ENCODE measurements around the gene RBM6.
"Not testable (repeated sequence)": the region's sequence is repeated elsewhere in the genome, so short reads cannot be mapped to it uniquely, and the experiment has no call there.

RBM6 gene

GRCh38 chr3:49914906-49915305 is 25.0 kb upstream of the RBM6 start:
- no peak for DNase-seq

- no peak for DNase-seq
These were observed 23.3 kb upstream of the RBM6 start for GRCh38 chr3:49916686-49917085.

- not testable (repeated sequence) for DNase-seq
These were observed 22.0 kb upstream of the RBM6 start for GRCh38 chr3:49917806-49918590.

GRCh38 chr3:49924683-49925082 is 15.3 kb upstream of the RBM6 start:
- DNase-seq: no peak

GRCh38 chr3:49925485-49925884 is 14.5 kb upstream of the RBM6 start:
- DNase-seq: no peak

- no peak for DNase-seq
These were observed 13.7 kb upstream of the RBM6 start for GRCh38 chr3:49926117-49926728.

GRCh38 chr3:49927798-49928197 is 12.2 kb upstream of the RBM6 start:
- DNase-seq: no peak

- no peak for DNase-seq
These were observed 11.4 kb upstream of the RBM6 start for GRCh38 chr3:49928481-49929017.

GRCh38 chr3:49929291-49930167 is 10.4 kb upstream of the RBM6 start, which contains the start of gene MON1A:
Gene MON1A, minus strand, starts transcription at chr3:49929811. Its CDS starts 16,465 bp downstream, at chr3:49913346.
- peak; percentile 83 for DNase-seq

GRCh38 chr3:49930168-49930690 is 9.7 kb upstream of the RBM6 start:
- DNase-seq: no peak

- DNase-seq: no peak
These were observed 9.0 kb upstream of the RBM6 start for GRCh38 chr3:49930922-49931321.

GRCh38 chr3:49932281-49932680 is 7.7 kb upstream of the RBM6 start:
- DNase-seq: not testable (repeated sequence)

GRCh38 chr3:49937090-49937489 is 2.9 kb upstream of the RBM6 start:
- no peak for DNase-seq

GRCh38 chr3:49940667-49941249 is 808 bp downstream of the RBM6 start:
- DNase-seq: no peak

- no peak for DNase-seq
These were observed 2.7 kb downstream of the RBM6 start for GRCh38 chr3:49942651-49943050.

GRCh38 chr3:49952924-49953323 is 13.0 kb downstream of the RBM6 start:
- DNase-seq: no peak

GRCh38 chr3:49955636-49956035 is 15.7 kb downstream of the RBM6 start:
- no peak for DNase-seq

GRCh38 chr3:49966233-49966942 is 26.4 kb downstream of the RBM6 start:
- DNase-seq: no peak

GRCh38 chr3:49967291-49967690 is 27.3 kb downstream of the RBM6 start:
- DNase-seq: no peak

- DNase-seq: no peak
These were observed 28.4 kb downstream of the RBM6 start for GRCh38 chr3:49968346-49968745.

GRCh38 chr3:49972656-49973055 is 32.7 kb downstream of the RBM6 start:
- no peak for DNase-seq

GRCh38 chr3:49976942-49977341 is 37.0 kb downstream of the RBM6 start:
- no peak for DNase-seq

Data from activated gamma-delta T cell treated with Interleukin-2 at 50 U/mL for 16 hours (primary cell).